Coronary artery (tissue), 2 donors: Measurements from ENCODE around the gene LAMTOR1.
A peak's percentile ranks its signal among the peaks of the same experiment; 100 is the strongest.

Experiments
- DNase-seq: peaks from one replicate; pipeline ENCODE4 v3.0.0-alpha.2; 2017; ENCODE audit warnings: low spot score
- H3K27ac ChIP-seq, 2 donors: fragments of 200-600 bp; sonication (generic); one replicate each; pipeline ENCODE4 v1.5.1; 2016 to 2019
- H3K4me3 ChIP-seq: fragments of 200-600 bp; sonication (generic); 2 replicates; pipeline ENCODE4 v1.5.1; 2016; ENCODE audit warnings: mild to moderate bottlenecking, moderate library complexity
- CTCF ChIP-seq: fragments of 200-600 bp; sonication (generic); IDR thresholded peaks from one replicate; pipeline ENCODE4 v1.5.1; 2019; ENCODE audit warnings: antibody characterized with exemption

The LAMTOR1 gene

GRCh38 chr11:72103754-72104167 is 664 bp upstream of the LAMTOR1 start:
- DNase-seq: no peak
- peak overlapping the region; percentile 89 to 97 for H3K27ac ChIP-seq
- TF ChIP-seq CTCF: no peak
- peak overlapping the region; percentile 93 for H3K4me3 ChIP-seq

GRCh38 chr11:72102631-72102945 is 509 bp downstream of the LAMTOR1 start:
- no peak for DNase-seq
- no peak for TF ChIP-seq CTCF
- peak overlapping the region; percentile 93 for H3K4me3 ChIP-seq
- peak overlapping the region; percentile 89 to 97 for H3K27ac ChIP-seq

GRCh38 chr11:72102162-72102561 is 935 bp downstream of the LAMTOR1 start:
- peak overlapping the region; percentile 89 to 97 for H3K27ac ChIP-seq
- TF ChIP-seq CTCF: no peak

GRCh38 chr11:72100462-72100861 is 2.6 kb downstream of the LAMTOR1 start:
- TF ChIP-seq CTCF: no peak
- H3K4me3 ChIP-seq: no peak overlapping the region
- no peak for DNase-seq
- peak overlapping the region in 1 of 2 donors; percentile 39 for H3K27ac ChIP-seq

More at GRCh38 chr11:72102162-72102561, 935 bp downstream of the LAMTOR1 start:
- DNase-seq: no peak
- peak overlapping the region; percentile 93 for H3K4me3 ChIP-seq

GRCh38 chr11:72100009-72100408 is 3.1 kb downstream of the LAMTOR1 start:
- peak overlapping the region in 1 of 2 donors; percentile 39 for H3K27ac ChIP-seq
- no peak overlapping the region for H3K4me3 ChIP-seq
- TF ChIP-seq CTCF: no peak
- DNase-seq: no peak

GRCh38 chr11:72098741-72099140 is 4.4 kb downstream of the LAMTOR1 start:
- Histone ChIP-seq H3K27ac (no peak overlapping the region), H3K4me3 (no peak overlapping the region)
- TF ChIP-seq CTCF: no peak
- DNase-seq: no peak

GRCh38 chr11:72091292-72091691 is 11.8 kb downstream of the LAMTOR1 start:
- peak; percentile 71 for TF ChIP-seq CTCF
- no peak for DNase-seq

More at GRCh38 chr11:72091292-72091691, 11.8 kb downstream of the LAMTOR1 start:
- Histone ChIP-seq H3K4me3 (no peak overlapping the region), H3K27ac (peak overlapping the region; percentile 31 to 46)
